ENCODE data around the gene HDHD5. TPM values are rescaled to one million over a fixed set of nuclear protein-coding genes. Genes with fewer than 3 reads are reported as not detected.
A peak's percentile ranks its signal among the peaks of the same experiment; 100 is the strongest.
"Not testable (repeated sequence)": the region's sequence is repeated elsewhere in the genome, so short reads cannot be mapped to it uniquely, and the experiment has no call there.

Gene HDHD5
- total RNA-seq, 1 donor from 2014 or later, result 33.0 TPM

GRCh38 chr22:17158176-17158567 is 905 bp downstream of the HDHD5 start:
- no peak for DNase-seq (ENCODE audit: low spot score in 2 of 2)

GRCh38 chr22:17157714-17158113 is 1.4 kb downstream of the HDHD5 start:
- DNase-seq (ENCODE audit: low spot score in 2 of 2) (no peak), FAIRE-seq (no peak)

More at GRCh38 chr22:17158176-17158567, 905 bp downstream of the HDHD5 start:
- no peak for FAIRE-seq

DNA sequence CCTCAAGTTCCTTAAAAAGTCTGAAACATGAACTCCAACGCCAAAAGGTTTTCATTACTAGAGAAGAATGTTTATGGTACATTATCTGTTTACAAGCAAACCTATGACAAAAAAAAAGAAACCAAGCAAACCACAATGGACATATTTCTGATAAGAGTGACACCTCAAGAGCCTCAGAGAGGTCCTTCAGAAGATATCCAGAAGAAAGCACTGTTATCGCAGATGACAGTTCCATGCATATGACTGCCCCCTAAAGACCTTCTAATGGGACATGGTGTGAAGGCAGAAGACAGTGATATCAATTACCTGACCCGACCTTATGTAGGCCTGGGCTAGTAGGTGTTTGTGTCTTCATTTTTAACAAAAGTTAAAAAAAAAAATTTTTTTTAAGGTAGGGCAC is 3.1 kb downstream of the HDHD5 start:
- DNase-seq (ENCODE audit: low spot score in 2 of 2) (no peak), FAIRE-seq (no peak)

GRCh38 chr22:17152971-17153370 is 6.1 kb downstream of the HDHD5 start:
- DNase-seq (ENCODE audit: low spot score in 2 of 2) (no peak), FAIRE-seq (no peak)

DNA sequence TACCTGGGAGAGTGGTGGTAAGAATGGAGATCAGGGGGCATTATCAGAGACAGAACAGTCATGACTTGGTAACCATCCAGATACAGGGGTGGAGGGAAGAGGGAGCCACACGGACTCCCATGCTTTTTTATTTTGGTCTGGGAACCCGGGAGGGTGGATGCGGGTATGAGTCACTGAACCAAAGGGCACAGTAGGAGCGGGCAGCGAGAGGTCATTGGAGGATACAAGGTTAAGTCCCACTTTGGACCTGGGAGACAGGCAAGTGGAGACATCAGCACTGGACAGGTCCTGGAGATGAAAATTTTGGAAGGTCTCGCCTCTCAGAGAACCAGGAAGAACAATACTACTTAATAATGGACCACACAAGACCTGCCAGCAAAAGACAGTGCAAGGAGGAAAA is 6.7 kb downstream of the HDHD5 start:
- FAIRE-seq, result no peak

GRCh38 chr22:17149076-17149815 is 9.8 kb downstream of the HDHD5 start:
- FAIRE-seq (no peak), DNase-seq (ENCODE audit: low spot score in 2 of 2) (no peak)

More for the DNA sequence above, 6.7 kb downstream of the HDHD5 start:
- DNase-seq (ENCODE audit: low spot score in 2 of 2), result no peak

- DNase-seq (ENCODE audit: low spot score in 2 of 2); FAIRE-seq: not testable (repeated sequence)
Measured at GRCh38 chr22:17147458-17147857, 11.6 kb downstream of the HDHD5 start.

DNA sequence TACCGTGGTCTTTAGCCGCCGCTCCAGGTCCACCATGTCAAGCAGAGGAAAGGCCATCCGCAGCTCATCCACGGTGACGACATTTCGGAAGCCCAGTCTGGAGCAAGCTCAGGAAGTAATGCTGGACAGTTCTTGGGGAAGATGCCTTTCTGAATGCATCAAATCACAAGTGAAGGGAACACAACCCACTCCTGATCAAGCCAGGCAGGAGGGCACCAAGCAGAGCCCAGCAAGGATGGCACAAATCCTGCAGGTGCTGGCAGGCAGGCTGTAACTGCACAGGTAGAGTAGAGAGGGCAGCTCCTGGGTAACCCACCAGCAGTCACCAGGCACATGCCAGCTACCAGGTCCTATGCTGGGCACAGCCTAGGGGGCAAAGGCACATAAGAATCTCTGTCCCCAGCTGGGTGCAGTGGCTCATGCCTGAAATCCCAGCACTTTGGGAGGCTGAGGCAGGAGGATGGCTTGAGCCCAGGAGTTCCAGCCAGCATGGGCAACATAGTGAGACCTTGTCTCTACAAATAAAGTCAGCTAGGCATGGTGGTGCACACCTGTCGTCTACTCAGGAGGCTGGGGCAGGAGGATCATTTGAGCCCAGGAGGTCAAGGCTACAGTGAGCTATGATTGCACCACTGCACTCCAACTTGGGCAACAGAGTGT is 13.9 kb downstream of the HDHD5 start:
- FAIRE-seq (no peak), DNase-seq (ENCODE audit: low spot score in 2 of 2) (no peak)

GRCh38 chr22:17143826-17144225 is 15.3 kb downstream of the HDHD5 start:
- DNase-seq (ENCODE audit: low spot score in 2 of 2) (no peak), FAIRE-seq (no peak)

GRCh38 chr22:17143101-17143500 is 16.0 kb downstream of the HDHD5 start:
- FAIRE-seq (no peak), DNase-seq (ENCODE audit: low spot score in 2 of 2) (no peak)

GRCh38 chr22:17140826-17141766 is 18.0 kb downstream of the HDHD5 start:
- FAIRE-seq (no peak), DNase-seq (ENCODE audit: low spot score in 2 of 2) (no peak)

DNA sequence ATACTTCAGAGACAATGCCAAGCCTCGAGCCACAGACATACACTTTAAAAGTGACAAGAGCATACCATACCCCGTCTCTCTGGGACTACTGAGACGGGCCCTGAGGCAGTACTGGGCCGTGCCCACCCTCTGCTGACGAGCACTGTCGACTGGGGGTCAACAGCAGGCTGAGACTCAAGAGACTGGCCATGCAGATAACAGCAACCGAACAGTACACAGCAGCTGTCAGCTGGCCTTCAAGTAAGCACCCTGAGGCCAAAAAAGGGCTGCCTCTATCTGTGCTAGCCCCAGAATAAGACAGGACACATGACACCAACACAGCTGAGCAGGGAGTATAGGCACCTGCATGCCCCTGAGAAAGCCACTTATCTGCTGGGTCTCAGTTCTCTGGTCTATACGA is 19.1 kb downstream of the HDHD5 start:
- DNase-seq (ENCODE audit: low spot score in 2 of 2) (no peak), FAIRE-seq (no peak)

DNA sequence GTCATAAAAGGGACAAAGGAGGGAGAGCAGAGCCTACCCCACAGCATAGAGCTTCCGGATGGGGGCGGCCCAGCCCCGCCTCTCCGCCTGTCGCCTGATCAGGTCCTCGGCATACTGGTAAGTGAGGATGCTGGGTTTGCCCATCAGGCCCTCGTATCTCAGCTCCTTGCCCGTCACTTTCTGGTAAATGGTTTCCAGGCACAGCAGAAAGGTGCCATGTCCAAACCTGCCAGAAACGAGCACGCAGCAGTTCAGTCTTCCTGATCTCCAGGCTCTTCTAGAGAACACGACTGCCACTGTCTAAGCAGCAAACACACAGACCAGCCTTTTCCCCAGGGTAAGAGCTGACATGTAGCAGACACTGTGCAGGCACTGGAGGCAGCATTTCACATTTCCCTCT is 20.6 kb downstream of the HDHD5 start:
- FAIRE-seq, result no peak
- no peak for DNase-seq (ENCODE audit: low spot score in 2 of 2)

- DNase-seq (ENCODE audit: low spot score in 2 of 2) (no peak), FAIRE-seq (no peak)
Measured at GRCh38 chr22:17137861-17138425, 21.1 kb downstream of the HDHD5 start.

DNA sequence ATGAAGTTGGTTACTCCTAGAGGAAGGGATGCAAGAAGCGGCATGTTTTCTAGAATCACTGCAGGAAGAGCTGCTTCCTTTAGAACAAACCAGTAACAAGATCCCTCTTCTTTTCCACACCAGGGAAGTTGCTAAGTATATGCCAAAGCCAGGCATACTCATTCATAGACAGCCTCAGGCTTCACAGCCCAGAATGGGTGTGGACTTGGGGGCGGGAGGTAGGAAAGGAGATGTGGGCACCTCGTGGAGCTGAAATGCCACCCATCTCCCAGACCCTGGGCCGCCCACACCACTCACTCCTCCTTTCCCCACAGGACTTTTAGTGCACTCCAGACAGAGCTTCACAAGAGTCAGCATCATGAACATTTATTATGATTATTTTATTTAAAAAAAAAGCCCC is 21.9 kb downstream of the HDHD5 start:
- no peak for FAIRE-seq
- DNase-seq (ENCODE audit: low spot score in 2 of 2), result no peak

DNA sequence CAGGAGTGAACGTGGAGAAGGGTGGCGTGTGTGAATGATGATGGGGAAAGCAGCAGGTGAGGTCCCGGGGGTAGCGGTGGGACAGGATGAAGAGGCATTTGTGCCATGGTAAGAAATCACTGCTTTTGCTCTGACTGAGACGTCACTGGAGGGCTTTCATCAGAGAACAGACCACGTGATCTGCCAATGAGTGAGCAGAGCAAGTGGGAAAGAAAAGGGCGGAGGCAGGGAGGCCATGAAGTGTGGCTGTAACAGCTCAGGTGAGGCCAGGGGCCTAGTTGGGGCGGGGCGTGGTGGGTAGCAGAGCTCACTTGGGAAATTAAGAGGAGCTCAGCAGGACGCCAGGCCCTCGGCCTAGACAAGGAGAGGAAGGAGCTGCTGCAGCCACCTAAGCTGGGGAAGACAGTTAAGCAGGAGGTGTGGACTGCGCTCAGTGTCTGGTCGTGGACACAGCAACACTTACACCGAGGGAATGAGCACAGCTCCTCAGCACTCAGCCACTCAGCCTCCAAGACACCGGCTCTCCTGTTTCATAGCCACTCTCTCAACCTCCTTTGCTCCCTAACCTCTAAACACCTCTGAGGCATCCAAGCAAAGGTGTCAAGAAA is 23.8 kb downstream of the HDHD5 start:
- FAIRE-seq, result no peak
- DNase-seq (ENCODE audit: low spot score in 2 of 2), result no peak

DNA sequence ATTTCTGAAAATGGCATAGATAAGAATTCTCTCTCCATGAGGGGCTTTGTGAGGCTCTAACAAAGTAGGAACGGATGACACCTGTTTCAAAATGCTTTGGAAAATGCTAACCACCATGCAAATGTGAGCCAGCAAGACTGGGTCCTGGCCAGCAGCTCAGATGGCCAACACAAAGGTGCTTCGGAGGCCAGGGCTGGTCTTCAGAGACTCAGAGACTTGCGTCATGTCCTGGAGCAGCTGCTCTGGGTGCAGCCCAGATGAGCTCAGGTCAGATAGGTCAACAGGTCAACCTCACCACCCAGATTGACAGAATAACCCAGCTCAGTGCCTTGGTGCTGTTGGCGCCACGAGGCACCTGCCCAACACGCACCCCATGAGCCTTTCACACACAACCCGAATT is 25.9 kb downstream of the HDHD5 start:
- FAIRE-seq (no peak), DNase-seq (ENCODE audit: low spot score in 2 of 2) (no peak)

DNA sequence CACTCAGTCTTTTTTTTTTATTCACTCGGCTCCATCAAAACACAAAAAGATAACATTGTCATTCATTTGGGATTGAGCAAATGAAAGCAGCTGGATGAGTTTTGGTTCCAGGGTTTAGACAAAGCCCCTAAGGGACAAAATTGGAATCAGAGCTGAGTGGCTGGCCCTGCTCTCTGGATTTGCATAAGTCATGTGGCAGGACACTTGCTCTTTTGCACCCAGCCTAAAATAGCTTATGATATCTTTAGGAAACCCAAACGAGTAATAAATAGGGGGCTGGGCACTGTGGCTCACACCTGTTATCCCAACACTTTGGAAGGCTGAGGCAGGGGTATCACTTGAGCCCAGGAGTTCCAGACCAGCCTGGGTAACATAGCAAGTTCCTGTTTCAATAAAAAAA is 27.0 kb downstream of the HDHD5 start:
- FAIRE-seq (no peak), DNase-seq (ENCODE audit: low spot score in 2 of 2) (no peak)

DNA sequence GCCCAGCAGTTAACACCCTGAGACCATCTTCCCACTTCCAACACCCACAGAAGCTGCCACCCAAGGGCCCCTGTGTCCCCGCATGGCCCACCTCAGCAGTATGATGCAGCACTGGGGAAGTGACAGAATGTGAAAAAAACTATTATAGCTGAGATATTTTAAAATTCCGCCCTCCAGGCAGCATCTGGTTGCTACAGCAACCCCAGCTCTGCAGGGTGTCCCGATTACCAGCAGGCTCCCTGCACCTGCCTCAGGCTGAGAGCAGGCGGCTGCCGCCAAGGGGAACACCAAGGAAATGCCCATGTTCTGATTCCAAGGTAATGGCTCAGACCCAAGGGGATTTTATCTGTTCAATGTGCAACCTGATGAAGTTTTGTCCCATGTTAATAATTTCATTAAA is 27.4 kb downstream of the HDHD5 start:
- DNase-seq (ENCODE audit: low spot score in 2 of 2), result peak in 1 of 2 donors; percentile 54
- FAIRE-seq, result no peak

DNA sequence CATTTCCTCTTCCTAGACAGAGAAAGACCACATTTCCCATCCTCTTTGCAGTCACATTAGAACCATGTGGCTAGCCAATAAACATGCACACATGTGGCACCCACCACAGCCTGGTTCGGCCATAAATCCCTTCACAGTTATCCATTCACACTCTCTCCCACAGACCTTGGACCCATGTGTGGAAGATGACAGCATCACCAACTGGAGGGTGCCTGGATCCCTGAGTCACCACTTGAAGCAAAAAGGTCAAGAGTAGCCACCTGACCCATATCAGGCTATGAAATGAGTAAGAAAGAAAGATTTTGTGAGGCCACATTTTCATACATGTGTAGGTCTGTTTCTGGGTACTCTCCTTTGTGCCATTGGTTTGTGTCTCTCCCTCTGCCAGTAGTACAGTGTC is 28.9 kb downstream of the HDHD5 start:
- DNase-seq (ENCODE audit: low spot score in 2 of 2) (no peak), FAIRE-seq (no peak)

Measured in frontal cortex (tissue), 4 donors.